DND-41 (cell line): Measurements from ENCODE around the gene PHLDA1.

Source experiments
- ATAC-seq: fragments of 200-7000 bp; cut with Tn5 transposase; 3 replicates; pipeline ENCODE4 v1.9.1; 2021; ENCODE audit warnings: low read depth; ENCODE audit not compliant: insufficient read depth
- DNase-seq: peaks from one replicate; pipeline ENCODE4 v3.0.0-alpha.2; 2020
- H2AFZ ChIP-seq: 2 replicates; pipeline ENCODE4 v1.6.0; 2012; ENCODE audit warnings: low read depth, low read length
- H3K27ac ChIP-seq: 2 replicates; pipeline ENCODE4 v1.5.1; 2012; ENCODE audit warnings: low read length, inconsistent platforms
- H3K27me3 ChIP-seq: fragments of 200-600 bp; sonication (generic); 2 replicates; pipeline ENCODE4 v1.6.0; 2012; ENCODE audit warnings: low read length, mild to moderate bottlenecking, inconsistent platforms; ENCODE audit not compliant: insufficient read depth, poor library complexity
- H3K36me3 ChIP-seq: 2 replicates; pipeline ENCODE4 v1.5.1; 2012; ENCODE audit warnings: low read length, inconsistent platforms; ENCODE audit not compliant: insufficient read depth
- H3K4me1 ChIP-seq: 2 replicates; pipeline ENCODE4 v1.5.1; 2012; ENCODE audit warnings: mild to moderate bottlenecking, low read length; ENCODE audit not compliant: insufficient read depth
- H3K4me2 ChIP-seq: 2 replicates; pipeline ENCODE4 v1.6.0; 2012; ENCODE audit warnings: mild to moderate bottlenecking, moderate library complexity, low read length, inconsistent platforms; ENCODE audit not compliant: insufficient read depth
- H3K4me3 ChIP-seq, 2 experiments: fragments of 200-600 bp in 1 of 2; shearing (Covaris generic) in 1 of 2; 2 replicates each; pipeline ENCODE4 v1.5.1; 2012 to 2016; ENCODE audit warnings: inconsistent platforms in 2 of 2, low read length in 2 of 2, mild to moderate bottlenecking in 2 of 2, low read depth in 1 of 2, moderate library complexity in 1 of 2
- H3K79me2 ChIP-seq: 2 replicates; pipeline ENCODE4 v1.6.0; 2012; ENCODE audit warnings: low read length, inconsistent platforms; ENCODE audit not compliant: insufficient read depth
- H3K9ac ChIP-seq: 2 replicates; pipeline ENCODE4 v1.6.0; 2012; ENCODE audit warnings: low read depth, mild to moderate bottlenecking, inconsistent platforms, low read length, moderate library complexity
- H3K9me3 ChIP-seq: 2 replicates; pipeline ENCODE4 v1.5.1; 2012; ENCODE audit warnings: low read length, moderate library complexity, mild to moderate bottlenecking, inconsistent platforms; ENCODE audit not compliant: insufficient read depth, severe bottlenecking
- H4K20me1 ChIP-seq: 2 replicates; pipeline ENCODE4 v1.6.0; 2012; ENCODE audit warnings: low read length; ENCODE audit not compliant: insufficient read depth
- EZH2 ChIP-seq: IDR thresholded peaks from 3 replicates; pipeline ENCODE4 v1.6.1; 2012; ENCODE audit warnings: borderline replicate concordance, low read depth, mild to moderate bottlenecking, moderate library complexity, low read length, inconsistent platforms; ENCODE audit not compliant: severe bottlenecking
- TF ChIP-seq, protein P1 (sequence below): IDR thresholded peaks from 2 replicates; pipeline ENCODE4 v1.5.1; 2012; ENCODE audit warnings: borderline replicate concordance, low read length, moderate library complexity, mild to moderate bottlenecking; ENCODE audit not compliant: poor library complexity, severe bottlenecking; ENCODE audit errors: extremely low read depth

The PHLDA1 gene

DNA sequence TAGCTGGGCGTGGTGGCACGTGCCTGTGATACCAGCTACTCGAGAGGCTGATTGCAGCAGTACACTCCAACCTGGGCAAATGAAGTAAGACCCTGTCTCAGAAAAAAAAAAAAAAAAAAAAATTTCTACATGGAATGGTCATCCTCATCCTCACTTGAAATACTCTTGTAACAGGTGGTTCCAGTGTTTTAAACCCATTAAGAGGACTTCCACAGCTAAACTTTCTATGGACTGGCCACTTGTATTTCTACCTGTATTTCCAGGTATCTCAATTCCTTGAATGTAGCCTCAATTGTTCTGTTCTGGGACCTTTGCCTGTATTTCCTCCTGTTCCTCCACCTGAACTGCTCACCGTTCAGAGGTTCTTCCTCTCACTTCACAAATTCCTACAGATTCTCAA is 11.8 kb upstream of the PHLDA1 start:
- Histone ChIP-seq H3K9ac (no peak overlapping the region), H3K27me3 (no peaks in the 10 kb centered on the region), H3K4me2 (no peak overlapping the region), H2AFZ (no peak overlapping the region), H3K79me2 (no peaks in the 10 kb centered on the region), H3K36me3 (peaks cover 18% of the 10 kb centered on the region; the same call in 1 of the 2 replicates), H3K4me1 (no peaks in the 10 kb centered on the region), H3K4me3 (no peak overlapping the region), H4K20me1 (0 out of 2 replicates have a peak, but pooled peaks cover 3% of the 10 kb centered on the region), H3K9me3 (no peaks in the 10 kb centered on the region), H3K27ac (no peak overlapping the region)
- DNase-seq (no peak), ATAC-seq (no peak)
- TF ChIP-seq, protein P1, sequence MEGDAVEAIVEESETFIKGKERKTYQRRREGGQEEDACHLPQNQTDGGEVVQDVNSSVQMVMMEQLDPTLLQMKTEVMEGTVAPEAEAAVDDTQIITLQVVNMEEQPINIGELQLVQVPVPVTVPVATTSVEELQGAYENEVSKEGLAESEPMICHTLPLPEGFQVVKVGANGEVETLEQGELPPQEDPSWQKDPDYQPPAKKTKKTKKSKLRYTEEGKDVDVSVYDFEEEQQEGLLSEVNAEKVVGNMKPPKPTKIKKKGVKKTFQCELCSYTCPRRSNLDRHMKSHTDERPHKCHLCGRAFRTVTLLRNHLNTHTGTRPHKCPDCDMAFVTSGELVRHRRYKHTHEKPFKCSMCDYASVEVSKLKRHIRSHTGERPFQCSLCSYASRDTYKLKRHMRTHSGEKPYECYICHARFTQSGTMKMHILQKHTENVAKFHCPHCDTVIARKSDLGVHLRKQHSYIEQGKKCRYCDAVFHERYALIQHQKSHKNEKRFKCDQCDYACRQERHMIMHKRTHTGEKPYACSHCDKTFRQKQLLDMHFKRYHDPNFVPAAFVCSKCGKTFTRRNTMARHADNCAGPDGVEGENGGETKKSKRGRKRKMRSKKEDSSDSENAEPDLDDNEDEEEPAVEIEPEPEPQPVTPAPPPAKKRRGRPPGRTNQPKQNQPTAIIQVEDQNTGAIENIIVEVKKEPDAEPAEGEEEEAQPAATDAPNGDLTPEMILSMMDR = no peak
- TF ChIP-seq EZH2 = no peak

DNA sequence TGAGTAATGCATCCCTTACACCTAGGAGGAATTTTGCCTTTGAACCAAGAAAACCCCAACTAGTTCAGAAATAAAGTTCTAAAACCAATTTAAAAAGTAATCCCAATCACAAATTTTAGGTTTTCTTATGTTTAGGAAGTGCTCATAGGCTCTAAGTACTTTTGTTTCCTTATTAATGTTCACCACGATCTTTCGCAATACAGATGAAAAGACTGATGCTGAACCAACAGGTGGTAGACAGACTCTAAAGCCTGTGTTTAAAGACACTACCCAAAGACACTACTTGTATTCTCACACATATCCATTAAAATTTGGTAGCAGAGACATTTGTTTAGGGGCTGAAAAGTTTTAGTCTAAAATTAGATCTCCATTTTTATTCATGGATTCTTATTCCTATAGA is 10.6 kb upstream of the PHLDA1 start:
- no peak overlapping the region for H3K9ac ChIP-seq
- H3K36me3 ChIP-seq = peaks cover 13% of the 10 kb centered on the region; the same call in 1 of the 2 replicates
- 0 out of 2 replicates have a peak, but pooled peaks cover 3% of the 10 kb centered on the region for H4K20me1 ChIP-seq
- H3K27ac ChIP-seq = no peak overlapping the region
- H3K79me2 ChIP-seq = no peaks in the 10 kb centered on the region
- H3K4me3 ChIP-seq = no peak overlapping the region
- H3K27me3 ChIP-seq = no peaks in the 10 kb centered on the region
- H3K4me2 ChIP-seq = no peak overlapping the region
- H2AFZ ChIP-seq = no peak overlapping the region
- TF ChIP-seq, protein P1 = no peak
- TF ChIP-seq EZH2 = no peak
- no peaks in the 10 kb centered on the region for H3K4me1 ChIP-seq
- H3K9me3 ChIP-seq = no peaks in the 10 kb centered on the region
- no peak; the same call in 2 of the 3 replicates for ATAC-seq
- no peak for DNase-seq

DNA sequence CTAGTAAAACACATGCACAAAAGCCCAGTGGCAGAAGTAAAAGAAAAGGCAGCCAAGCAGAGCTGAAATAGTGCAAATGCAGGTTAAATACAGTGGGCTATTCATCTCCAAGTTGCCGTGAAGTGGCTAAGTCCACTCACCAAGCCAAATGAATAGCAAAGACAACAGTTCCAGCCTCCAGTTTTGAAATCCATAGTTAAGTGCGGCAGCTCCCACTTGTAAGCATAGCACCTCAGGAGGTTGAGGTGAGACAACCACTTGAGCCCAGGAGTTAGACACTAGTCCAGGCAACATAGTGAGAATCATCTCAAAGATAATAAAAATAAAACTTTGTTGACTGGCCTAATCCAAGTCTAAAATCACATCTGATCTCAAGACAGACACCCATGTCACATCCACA is 9.8 kb upstream of the PHLDA1 start:
- no peak overlapping the region for H3K27ac ChIP-seq
- H3K4me3 ChIP-seq = no peak overlapping the region
- no peaks in the 10 kb centered on the region for H3K9me3 ChIP-seq
- no peak for TF ChIP-seq EZH2
- TF ChIP-seq, protein P1 = no peak
- H3K79me2 ChIP-seq = no peaks in the 10 kb centered on the region
- H3K27me3 ChIP-seq = no peaks in the 10 kb centered on the region
- ATAC-seq (no peak), DNase-seq (no peak)
- H3K4me1 ChIP-seq = no peaks in the 10 kb centered on the region
- H3K4me2 ChIP-seq = no peak overlapping the region
- no peak overlapping the region for H2AFZ ChIP-seq
- H3K9ac ChIP-seq = no peak overlapping the region
- peaks cover 9% of the 10 kb centered on the region; the same call in 1 of the 2 replicates for H3K36me3 ChIP-seq
- 0 out of 2 replicates have a peak, but pooled peaks cover 3% of the 10 kb centered on the region for H4K20me1 ChIP-seq

DNA sequence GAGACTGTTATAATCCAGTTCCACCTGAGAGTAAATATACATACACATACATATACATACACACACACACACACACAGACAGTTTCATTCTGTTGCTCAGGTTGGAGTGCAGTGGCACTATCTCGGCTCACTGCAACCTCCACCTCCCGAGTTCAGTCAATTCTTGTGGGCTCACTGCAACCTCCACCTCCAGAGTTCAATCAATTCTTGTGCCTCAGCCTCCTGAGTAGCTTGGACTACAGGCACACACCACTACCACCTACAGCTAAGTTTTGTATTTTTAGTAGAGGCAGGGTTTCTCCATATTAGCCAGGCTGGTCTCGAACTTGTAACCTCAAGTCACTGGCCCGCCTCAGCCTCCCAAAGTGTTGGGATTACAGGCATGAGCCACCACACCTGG is 8.9 kb upstream of the PHLDA1 start:
- no peaks in the 10 kb centered on the region for H3K79me2 ChIP-seq
- H2AFZ ChIP-seq = no peak overlapping the region
- H3K4me1 ChIP-seq = no peaks in the 10 kb centered on the region
- H3K9me3 ChIP-seq = no peaks in the 10 kb centered on the region
- ATAC-seq = no peak
- DNase-seq = no peak
- H3K36me3 ChIP-seq = peaks cover 9% of the 10 kb centered on the region; the same call in 1 of the 2 replicates
- no peaks in the 10 kb centered on the region for H3K27me3 ChIP-seq
- H3K9ac ChIP-seq = no peak overlapping the region
- no peak overlapping the region for H3K4me3 ChIP-seq
- TF ChIP-seq EZH2 = no peak
- TF ChIP-seq, protein P1 = no peak
- no peak overlapping the region for H3K27ac ChIP-seq
- no peak overlapping the region for H3K4me2 ChIP-seq
- 0 out of 2 replicates have a peak, but pooled peaks cover 3% of the 10 kb centered on the region for H4K20me1 ChIP-seq
